Measurements from ENCODE around the gene LCNL1.

Gene LCNL1

GRCh38 chr9:137011156-137011555, 28.4 kb downstream of the LCNL1 start:
- DNase-seq (ENCODE audit: low read depth in 3 of 3) = no peak

GRCh38 chr9:137011907-137012675, 29.3 kb downstream of the LCNL1 start:
- DNase-seq (ENCODE audit: low read depth in 3 of 3) = no peak

GRCh38 chr9:137012694-137013570, 30.1 kb downstream of the LCNL1 start:
- DNase-seq (ENCODE audit: low read depth in 3 of 3) = no peak

- DNase-seq (ENCODE audit: low read depth in 3 of 3) = no peak
Observed at GRCh38 chr9:137013571-137013940, 30.8 kb downstream of the LCNL1 start.

GRCh38 chr9:137014166-137014565, 31.4 kb downstream of the LCNL1 start:
- no peak for DNase-seq (ENCODE audit: low read depth in 3 of 3)

GRCh38 chr9:137014776-137015539, 32.2 kb downstream of the LCNL1 start:
- no peak for DNase-seq (ENCODE audit: low read depth in 3 of 3)

- DNase-seq (ENCODE audit: low read depth in 3 of 3) = no peak
Observed at GRCh38 chr9:137015540-137015930, 32.7 kb downstream of the LCNL1 start.

GRCh38 chr9:137015976-137016375, 33.2 kb downstream of the LCNL1 start:
- DNase-seq (ENCODE audit: low read depth in 3 of 3) = no peak

GRCh38 chr9:137016436-137016835, 33.6 kb downstream of the LCNL1 start:
- DNase-seq (ENCODE audit: low read depth in 3 of 3) = no peak

GRCh38 chr9:137017071-137017470, 34.3 kb downstream of the LCNL1 start:
- no peak for DNase-seq (ENCODE audit: low read depth in 3 of 3)

- DNase-seq (ENCODE audit: low read depth in 3 of 3) = no peak
Observed at GRCh38 chr9:137017791-137018497, 35.2 kb downstream of the LCNL1 start.

GRCh38 chr9:137018761-137019559, 36.2 kb downstream of the LCNL1 start:
- DNase-seq (ENCODE audit: low read depth in 3 of 3) = no peak

GRCh38 chr9:137019891-137020683, 37.3 kb downstream of the LCNL1 start:
- no peak for DNase-seq (ENCODE audit: low read depth in 3 of 3)

- DNase-seq (ENCODE audit: low read depth in 3 of 3) = no peak
Observed at GRCh38 chr9:137020771-137021567, 38.2 kb downstream of the LCNL1 start.

GRCh38 chr9:137021568-137021978, 38.8 kb downstream of the LCNL1 start:
- DNase-seq (ENCODE audit: low read depth in 3 of 3) = no peak

- DNase-seq (ENCODE audit: low read depth in 3 of 3) = peak; percentile 67 to 80 (median 77)
Observed at GRCh38 chr9:137021979-137022661, 39.3 kb downstream of the LCNL1 start.

GRCh38 chr9:137022662-137023008, 39.8 kb downstream of the LCNL1 start:
- no peak for DNase-seq (ENCODE audit: low read depth in 3 of 3)

GRCh38 chr9:137023157-137023556, 40.4 kb downstream of the LCNL1 start:
- DNase-seq (ENCODE audit: low read depth in 3 of 3) = no peak

- DNase-seq (ENCODE audit: low read depth in 3 of 3) = no peak
Observed at GRCh38 chr9:137023583-137023991, 40.8 kb downstream of the LCNL1 start.
